NCI-H146 treated with DMSO at 0.1 percent for 48 hours (cell line): ENCODE data around the gene BHLHE23.

Source experiments
- DNase-seq: peaks from one replicate; lab custom pipeline; 2025; ENCODE audit not compliant: unreplicated experiment; lab: John Stamatoyannopoulos, UW

Gene BHLHE23

DNA sequence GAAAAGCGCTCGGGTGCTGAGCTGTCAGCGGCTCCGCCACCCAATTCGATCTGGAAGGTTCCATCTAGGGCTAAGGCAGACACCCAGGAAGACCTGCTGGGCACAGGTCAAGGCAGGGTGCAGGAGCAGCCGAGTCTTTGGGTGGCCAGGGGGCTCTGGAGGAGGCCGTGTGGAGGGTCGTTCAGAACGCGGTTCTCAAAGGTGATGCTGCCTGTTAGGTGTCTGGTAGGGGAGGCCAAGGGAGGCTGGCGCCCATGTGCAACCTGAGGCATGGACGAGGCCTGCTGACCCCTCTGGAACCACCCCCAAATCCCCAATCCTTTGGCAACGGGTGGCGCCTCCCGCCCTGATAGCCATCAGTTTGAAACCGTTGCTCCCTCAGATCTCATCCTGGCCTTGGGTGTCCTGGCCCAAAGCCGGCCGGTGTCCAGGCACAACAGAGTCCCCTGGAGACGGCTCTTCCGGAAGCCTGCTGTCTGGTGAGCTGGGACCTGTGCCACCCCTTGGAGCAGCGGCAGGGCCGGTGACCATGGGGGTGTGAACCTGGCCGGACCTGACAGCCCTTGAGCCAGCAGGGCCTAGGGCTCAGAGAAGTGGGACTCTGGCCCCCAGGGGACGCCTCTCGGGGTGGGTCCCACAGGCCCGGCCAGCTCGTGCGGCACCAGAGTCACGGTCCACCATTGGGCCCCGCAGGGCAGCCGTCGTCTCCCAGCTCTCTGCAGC is 43.7 kb downstream of the BHLHE23 start:
- DNase-seq = no peak

DNA sequence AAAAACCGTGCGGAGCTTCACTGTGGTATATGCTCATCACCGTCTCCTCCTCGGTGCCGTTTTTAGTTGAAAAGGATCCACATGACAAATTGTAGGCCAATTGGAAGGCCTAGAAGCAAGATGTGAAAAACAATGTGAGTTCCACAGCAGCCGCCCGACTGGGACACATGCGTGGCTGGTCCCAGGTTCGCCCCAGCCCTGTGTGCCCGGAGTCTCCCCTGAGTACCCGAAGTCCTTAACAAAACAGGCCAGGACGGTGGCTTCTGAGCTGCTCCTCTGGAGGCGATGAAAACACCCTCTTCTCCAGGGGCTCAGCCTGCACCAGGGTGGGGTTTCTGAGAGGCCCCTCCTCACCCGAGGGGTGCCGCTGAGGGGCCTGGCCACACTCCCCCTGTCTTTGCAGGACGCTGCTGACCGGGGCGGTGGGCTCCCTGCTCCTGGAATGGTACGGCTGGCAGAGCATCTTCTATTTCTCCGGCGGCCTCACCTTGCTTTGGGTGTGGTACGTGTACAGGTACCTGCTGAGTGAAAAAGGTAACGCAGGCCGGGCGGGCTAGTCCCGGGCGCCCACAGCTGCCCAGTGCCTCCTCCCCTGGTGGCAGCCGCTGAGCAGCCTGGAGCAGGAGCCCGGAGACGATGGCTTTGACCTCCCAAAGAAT is 44.4 kb downstream of the BHLHE23 start:
- no peak for DNase-seq

DNA sequence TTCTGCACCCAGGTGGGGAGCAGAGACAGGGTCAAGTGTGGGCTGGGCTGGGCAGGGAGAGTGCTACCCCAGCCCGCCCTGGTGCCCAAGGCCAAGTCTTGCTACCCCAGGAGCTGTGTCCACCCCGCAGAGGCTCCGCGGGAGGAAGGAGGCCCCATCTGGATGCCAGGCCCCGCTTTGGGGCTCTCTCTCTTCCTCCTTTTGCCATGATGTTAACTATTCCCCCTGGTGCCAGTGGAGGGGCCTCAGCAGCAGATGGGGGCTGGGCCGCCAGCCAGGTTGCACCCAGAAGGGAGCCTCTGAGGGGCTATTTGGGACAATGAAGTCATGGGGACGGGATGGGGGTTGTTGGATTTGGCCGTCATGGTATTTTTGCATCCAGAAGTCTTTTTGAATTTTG is 45.0 kb downstream of the BHLHE23 start:
- DNase-seq = no peak

DNA sequence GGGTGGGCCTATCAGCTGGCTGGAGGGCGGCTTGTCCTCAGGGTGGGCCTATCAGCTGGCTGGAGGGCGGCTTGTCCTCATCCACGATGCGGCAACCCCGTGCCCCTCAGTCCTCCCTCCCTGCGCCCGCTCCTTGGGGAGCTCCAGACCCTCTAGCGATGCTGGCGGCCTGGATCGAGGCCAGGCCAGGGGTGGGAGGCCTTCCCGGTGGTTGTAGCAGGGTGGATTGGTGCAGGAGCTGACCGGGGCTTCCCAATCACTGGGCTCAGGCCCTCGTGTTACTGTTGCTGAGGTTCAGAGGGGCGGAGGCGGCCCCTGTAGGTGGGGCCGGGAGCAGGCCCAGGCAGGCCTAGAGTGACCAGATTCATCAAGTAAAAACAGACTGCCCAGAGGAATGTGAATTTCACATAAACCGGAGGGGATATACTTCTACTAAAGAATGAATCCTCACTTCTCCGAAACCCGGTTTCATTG is 45.4 kb downstream of the BHLHE23 start:
- no peak for DNase-seq

DNA sequence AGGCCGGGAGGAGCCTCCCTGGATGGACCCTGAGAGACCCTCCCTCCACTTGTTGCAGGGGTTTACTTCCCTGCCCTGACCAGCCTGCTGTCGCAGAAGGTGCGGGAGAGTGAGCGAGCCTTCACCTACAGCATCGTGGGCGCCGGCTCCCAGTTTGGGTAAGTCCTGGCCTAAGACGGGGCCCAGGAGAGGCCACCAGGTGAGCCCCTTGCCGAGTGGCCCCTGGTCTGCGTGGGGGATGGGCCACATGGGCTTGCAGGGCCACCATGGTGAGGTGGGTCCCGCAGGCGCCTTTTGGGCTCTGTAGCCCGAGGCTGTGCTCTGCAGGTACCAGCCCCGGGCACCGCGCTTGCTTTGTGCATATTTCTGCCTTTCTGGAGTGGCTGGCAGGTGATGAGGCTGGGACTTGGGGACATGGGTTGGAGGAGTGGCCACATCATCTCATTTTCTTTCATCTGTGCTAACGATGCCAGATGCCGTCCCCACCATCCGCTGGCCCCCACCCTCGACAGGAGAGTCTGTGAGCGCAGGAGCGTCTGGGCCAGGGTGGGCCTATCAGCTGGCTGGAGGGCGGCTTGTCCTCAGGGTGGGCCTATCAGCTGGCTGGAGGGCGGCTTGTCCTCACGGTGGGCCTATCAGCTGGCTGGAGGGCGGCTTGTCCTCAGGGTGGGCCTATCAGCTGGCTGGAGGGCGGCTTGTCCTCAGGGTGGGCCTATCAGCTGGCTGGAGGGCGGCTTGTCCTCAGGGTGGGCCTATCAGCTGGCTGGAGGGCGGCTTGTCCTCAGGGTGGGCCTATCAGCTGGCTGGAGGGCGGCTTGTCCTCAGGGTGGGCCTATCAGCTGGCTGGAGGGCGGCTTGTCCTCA is 46.1 kb downstream of the BHLHE23 start:
- peak; percentile 21 for DNase-seq

DNA sequence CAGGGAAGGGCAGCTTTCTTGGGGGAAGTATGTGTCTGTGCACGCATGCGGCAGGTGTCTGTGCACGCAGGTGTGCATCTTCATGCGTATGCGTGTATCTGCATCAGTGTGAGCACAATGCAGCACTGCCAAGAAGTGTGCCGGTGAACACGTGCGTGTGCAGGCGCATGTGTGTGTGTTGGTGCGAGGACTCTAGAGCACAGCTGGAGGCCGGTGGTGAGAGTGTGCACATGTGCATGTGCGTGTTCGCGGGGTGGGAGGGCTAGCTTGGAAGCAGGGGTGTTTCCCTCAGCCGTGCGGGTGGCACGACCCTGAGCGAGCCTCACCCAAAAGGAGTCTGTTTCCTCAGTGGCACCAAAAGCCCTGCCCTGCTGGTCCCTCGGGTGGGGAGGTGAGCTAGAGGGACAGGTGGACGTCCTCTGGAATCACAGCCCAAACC is 46.7 kb downstream of the BHLHE23 start:
- no peak for DNase-seq

DNA sequence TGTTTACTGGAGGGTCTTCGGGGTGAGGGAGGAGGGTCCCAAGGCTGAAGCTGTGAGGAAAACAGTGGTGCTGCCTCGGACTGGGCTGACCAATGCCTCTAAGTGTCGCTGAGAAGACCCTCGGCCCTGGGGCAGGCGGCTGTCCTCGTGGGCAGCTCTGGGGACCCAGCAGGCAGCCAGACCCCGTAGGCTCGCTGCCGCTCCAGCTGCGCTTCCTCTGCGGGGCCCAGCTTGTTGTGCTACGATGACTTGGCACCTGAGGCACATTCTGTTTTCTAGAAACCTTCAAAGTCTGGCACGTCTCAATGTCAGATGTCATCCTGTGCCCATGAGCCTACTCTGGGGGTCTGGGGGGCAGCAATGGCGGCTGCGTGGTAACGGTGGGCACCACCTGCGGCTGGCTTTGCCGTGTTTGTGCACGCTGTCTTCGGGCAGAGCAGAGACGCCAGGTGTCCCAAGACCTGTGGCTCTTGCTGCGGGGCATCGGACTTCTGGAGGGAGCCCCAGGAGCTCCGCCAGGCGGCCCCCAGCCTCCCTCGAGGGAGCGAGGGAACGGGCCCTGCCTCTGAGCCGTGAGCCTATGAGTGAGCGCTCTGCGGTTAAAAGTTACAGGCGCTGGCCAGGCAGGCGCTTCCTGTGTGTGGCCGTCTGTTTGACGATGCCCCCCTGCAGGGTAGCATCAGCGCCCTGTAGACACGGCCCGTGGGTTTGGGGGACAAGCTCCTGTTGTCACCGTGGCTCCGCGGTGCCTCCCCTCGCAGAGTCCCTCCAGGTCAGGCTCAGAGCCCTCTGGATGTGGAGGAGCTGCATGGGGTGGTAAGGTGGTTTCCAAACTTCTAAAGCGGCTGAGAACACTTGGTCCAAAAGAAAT is 47.4 kb downstream of the BHLHE23 start:
- DNase-seq = no peak

DNA sequence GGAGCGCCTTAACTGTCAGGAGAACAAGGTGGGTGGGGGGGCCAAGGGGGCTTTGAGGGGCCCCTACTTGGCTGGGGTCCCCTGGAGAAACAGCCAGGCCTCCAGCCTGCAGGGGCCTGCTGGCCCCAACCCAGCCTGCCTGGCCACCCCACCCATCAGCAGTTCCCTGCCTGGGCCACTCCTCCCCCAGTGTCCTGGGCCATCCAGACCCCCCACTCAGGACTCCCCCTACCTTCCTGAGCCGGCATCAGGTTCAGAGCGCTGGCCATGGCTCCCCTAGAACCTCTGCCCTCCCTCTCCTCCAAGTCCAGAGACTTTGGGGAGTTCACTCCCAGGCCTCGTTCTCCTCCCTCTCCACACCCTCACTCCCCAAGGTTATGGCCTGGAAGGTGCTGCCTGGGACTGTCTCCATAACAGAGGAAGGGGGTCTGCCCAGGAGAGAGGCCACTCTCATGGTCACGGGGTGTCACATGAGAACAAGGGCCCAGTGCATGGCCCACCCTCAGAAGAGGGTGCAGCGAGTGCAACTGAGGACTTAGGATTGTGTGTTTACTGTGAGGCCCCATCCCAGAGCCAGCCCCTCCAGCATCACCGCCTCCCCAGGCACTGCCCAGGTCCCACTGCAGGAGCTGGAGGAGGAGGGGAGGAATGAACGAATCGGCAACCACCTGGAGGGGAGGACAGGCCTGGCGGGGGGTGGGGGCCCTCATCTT is 48.2 kb downstream of the BHLHE23 start:
- DNase-seq = no peak

DNA sequence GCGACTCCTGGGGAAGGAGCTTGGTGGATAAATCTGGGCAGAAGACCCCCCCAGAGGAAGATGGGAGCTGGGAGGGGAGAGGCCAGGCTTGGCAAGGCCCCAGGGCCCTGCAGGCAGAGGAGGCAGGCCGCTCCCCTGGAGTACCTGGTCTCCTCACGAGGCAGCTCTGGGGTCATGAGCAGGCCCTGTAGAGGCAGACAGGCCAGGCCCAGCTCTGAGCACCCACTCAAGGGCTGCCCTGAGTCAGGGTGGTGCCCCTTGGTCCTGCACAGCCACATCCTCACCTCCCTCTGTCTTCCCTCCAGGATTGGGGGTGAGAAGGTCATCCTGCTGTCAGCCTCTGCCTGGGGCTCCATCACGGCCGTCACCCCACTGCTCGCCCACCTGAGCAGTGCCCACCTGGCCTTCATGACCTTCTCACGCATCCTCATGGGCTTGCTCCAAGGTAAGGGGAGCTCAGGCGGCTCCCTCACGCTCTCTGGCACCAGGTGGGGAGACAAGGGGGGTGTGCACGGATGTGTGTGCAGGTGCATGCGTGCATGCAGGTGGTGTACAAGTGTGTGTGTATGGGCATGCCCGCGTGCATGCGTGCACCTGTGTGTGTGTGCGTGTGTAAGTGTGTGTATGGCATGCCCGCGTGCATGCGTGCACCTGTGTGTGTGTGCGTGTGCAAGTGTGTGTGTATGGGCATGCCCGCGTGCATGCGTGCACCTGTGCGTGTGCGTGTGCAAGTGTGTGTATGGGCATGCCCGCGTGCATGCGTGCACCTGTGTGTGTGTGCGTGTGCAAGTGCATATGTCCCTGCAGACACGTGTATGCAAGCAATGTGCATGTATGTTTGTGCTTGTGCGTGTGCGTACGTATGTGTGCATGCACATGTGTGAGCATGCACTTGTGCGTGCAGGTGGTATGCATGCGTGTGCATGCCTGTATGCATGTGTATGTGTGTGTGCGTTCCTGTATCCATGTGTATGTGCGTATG is 49.3 kb downstream of the BHLHE23 start:
- no peak for DNase-seq

DNA sequence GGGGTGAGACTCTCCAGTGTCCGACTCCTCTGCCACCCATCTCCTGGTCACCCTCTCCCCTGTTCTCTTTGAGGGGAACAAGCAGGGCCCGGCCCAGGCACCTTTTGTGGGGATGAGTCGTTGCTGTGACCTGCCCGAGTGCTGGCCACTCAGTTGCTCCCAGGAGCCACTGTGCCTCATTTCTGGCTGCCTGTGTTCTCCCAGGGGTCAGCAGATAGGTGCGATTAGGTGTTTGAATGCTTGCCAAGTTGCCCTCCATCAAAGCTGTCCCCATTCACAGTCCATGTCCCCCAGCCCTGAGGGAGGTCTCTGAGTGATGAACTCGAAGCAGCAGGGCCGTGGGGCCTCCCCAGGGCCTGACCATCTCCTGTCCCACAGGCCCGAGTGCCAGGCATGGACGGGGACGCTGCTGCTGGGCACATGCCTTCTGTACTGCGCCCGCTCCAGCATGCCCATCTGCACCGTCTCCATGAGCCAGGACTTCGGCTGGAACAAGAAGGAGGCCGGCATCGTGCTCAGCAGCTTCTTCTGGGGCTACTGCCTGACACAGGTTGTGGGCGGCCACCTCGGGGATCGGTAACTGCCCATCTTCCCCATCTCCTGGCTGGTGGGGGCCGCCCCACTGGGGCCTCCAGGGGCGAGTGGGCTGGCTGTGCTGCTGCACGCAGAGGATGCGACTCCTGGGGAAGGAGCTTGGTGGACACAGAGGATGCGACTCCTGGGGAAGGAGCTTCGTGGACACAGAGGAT is 50.2 kb downstream of the BHLHE23 start:
- no peak for DNase-seq
